DMS153 (cell line): ENCODE measurements around the gene TTC28.
A peak's percentile ranks its signal among the peaks of the same experiment; 100 is the strongest.
"Not testable (repeated sequence)": the region's sequence is repeated elsewhere in the genome, so short reads cannot be mapped to it uniquely, and the experiment has no call there.

Experiments
- DNase-seq: peaks from one replicate; lab custom pipeline; 2025; lab: John Stamatoyannopoulos, UW

The TTC28 gene

GRCh38 chr22:28223826-28224225 lies 455.8 kb downstream of the TTC28 start:
- no peak for DNase-seq

GRCh38 chr22:28222976-28223745 lies 456.5 kb downstream of the TTC28 start:
- no peak for DNase-seq

- no peak for DNase-seq
These were observed 457.1 kb downstream of the TTC28 start for GRCh38 chr22:28222571-28222970.

- no peak for DNase-seq
These were observed 457.6 kb downstream of the TTC28 start for GRCh38 chr22:28222052-28222451.

DNA sequence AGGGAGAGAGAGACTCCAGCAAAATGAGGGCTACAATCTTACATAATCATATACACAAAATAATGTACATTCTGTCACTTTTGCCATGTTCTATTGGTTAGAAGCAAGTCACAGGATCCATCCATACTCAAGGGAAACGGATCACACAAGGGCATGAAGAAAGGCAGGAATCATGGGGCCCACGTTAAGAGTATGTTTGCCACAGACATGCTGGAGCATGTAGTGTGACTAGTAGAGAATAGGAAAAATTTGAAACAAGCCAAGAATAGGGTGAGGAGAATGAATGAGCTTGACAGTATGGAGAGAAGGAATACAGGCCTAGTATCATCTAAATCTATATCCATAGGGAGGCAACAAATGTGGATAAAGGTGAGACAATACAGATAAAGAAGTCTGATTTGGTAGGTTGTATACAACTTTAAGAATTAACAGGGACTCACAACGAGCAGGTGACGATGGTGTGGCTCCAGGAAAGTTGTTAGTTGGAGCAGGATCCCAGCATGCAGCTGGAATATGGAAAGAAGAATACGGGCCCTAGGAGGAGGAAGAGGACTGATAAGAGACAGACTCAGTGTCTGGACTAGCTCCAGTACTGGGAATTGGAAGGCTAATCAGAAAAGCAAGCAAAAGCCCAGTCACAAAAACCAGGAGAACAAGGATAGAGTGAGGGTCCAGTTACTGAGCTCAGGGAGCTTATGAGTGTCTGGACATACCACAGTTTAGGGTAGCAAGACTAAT lies 458.8 kb downstream of the TTC28 start:
- DNase-seq, result no peak

DNA sequence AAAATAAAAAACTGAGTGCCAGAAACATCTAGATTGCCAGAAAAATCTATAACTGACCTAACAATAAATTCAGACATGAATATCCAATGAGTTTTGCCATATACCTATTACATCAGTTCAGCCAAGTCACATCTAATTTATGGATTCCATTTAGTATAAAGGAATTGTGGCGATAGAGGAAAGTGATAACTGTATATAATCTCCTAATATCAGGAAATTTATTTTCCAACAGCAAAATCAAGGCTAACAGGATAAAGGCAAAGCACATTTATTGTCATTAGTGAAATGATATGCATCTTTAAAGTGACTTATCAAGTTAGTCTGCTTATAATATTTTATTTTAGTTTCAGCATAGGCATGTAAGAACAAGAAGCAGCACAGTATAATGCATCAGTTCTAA lies 462.4 kb downstream of the TTC28 start:
- no peak for DNase-seq

GRCh38 chr22:28214750-28215149 lies 464.9 kb downstream of the TTC28 start:
- not testable (repeated sequence) for DNase-seq

DNA sequence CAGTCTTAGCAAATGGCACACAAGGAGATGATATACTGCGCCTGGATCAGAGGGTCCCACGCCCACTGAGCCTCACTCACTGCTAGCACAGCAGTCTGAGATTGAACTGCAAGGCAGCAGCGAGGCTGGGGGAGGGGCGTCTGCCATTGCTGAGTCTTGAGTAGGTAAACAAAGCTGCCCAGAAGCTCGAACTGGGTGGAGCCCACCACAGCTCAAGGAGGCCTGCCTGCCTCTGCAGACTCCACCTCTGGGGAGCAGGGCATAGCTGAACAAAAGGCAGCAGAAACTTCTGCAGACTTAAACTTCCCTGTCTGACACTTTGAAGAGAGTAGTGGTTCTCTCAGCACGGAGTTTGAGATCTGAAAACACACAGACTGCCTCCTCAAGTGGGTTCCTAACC lies 470.2 kb downstream of the TTC28 start:
- DNase-seq, result not testable (repeated sequence)

- DNase-seq, result no peak
These were observed 470.9 kb downstream of the TTC28 start for GRCh38 chr22:28208787-28209186.

GRCh38 chr22:28208036-28208435 lies 471.6 kb downstream of the TTC28 start:
- no peak for DNase-seq

- DNase-seq, result no peak
These were observed 472.2 kb downstream of the TTC28 start for GRCh38 chr22:28207281-28208030.

DNA sequence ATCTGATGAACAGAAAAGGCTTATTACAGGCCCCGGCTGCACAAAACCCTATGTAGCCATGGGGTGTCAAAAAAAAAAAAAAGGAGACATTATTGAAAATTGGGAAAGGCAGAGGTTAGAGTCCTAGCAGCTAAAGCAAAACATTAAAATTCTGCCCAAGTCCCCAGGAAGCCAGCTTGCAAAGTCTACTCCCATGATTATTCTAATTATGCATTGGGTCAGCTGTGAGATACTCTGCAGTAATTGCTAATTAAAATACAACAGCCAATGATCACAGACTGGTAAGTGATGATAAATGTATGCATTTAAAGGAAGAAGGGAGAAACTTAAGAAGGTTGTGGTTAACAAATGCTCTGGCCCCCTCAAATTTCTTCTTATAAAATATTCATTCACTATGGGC lies 473.7 kb downstream of the TTC28 start:
- DNase-seq, result no peak

- no peak for DNase-seq
These were observed 475.3 kb downstream of the TTC28 start for GRCh38 chr22:28204382-28204781.

DNA sequence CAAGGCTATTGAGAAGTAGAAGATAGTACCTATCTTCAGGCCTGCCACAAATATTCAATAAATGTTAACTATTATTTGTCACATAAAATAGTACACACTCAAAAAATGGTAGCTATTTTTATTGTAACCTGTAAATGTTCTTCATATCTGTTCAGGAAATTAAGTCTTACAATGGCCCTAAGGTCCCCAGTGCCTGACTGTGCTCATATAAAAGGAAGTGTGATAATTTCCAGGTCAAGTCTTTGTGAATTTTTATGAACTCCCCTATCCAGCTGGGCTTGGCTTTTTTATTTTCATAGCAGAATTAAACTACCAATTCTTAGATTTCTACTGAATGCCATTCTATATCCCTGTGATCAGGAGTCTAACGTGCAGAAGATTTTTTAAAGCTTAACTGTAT lies 476.4 kb downstream of the TTC28 start:
- DNase-seq, result no peak

- DNase-seq, result no peak
These were observed 480.9 kb downstream of the TTC28 start for GRCh38 chr22:28198692-28199091.

DNA sequence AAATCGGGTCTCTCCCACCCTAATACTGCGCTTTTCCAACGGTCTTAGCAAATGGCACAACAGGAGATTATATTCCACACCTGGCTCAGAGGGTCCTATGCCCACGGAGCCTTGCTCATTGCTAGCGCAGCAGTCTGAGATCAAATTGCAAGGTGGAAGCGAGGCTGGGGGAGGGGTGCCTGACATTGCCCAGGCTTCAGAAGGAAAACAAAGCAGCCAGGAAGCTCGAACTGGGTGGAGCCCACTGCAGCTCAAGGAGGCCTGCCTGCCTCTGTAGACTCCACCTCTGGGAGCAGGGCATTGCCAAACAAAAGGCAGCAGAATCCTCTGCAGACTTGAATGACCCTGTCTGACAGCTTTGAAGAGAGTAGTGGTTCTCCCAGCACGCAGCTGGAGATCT lies 488.1 kb downstream of the TTC28 start:
- not testable (repeated sequence) for DNase-seq

- no peak for DNase-seq
These were observed 491.3 kb downstream of the TTC28 start for GRCh38 chr22:28188178-28188879.

DNA sequence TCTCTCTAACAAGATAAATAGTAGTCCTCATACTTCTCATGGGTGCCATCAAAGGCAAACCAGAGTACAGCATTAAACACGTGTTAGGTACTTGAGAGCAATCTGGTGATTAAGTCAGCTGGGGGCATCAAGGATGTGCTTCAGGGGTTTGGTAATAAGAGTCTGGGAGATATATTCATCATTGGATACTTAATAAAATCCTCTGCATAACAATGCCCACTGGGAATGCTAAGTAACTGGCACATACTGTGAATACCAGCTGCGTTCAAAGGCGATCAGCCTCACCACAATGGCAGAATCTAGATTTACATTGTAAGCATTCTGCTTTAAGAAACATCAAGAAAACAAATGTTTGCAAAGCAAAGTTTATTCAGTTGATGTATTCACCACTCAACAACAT lies 492.0 kb downstream of the TTC28 start:
- DNase-seq, result no peak

DNA sequence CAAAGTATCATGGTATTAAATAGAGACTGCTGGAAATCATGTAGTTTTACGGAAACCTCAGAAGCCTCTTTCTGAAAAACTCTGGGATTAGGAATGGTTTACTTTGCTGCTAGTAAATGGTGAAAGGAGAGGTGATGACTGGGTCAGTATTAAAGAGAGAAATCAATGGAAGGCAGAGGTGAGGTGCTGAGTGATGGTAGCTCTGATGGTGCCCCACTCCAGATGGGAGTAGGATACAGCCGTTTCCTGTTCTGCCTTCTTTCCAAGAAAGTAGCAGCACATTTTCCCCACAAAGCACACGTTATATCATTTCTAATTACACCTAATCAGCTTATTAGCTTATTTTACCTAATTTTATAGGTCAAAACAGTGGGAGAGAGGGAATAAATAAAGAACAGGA lies 493.0 kb downstream of the TTC28 start:
- DNase-seq, result no peak

- no peak for DNase-seq
These were observed 494.5 kb downstream of the TTC28 start for GRCh38 chr22:28185130-28185529.

GRCh38 chr22:28183078-28183860 lies 496.4 kb downstream of the TTC28 start:
- peak; percentile 28 for DNase-seq
